HepG2 (cell line): Measurements from ENCODE around the gene GPC3. TPM values are rescaled to one million over a fixed set of nuclear protein-coding genes. Genes with fewer than 3 reads are reported as not detected.
A peak's percentile ranks its signal among the peaks of the same experiment; 100 is the strongest.

ENCODE experiments used
- ATAC-seq: fragments of 200-7000 bp; cut with Tn5 transposase; 3 replicates; pipeline ENCODE4 v1.9.1; 2020; ENCODE audit warnings: mild to moderate bottlenecking, moderate library complexity
- BruUV-seq: library from RNA; stranded (reverse); fragments of 400-500 nt; replicated peaks from 2 replicates; lab custom pipeline; 2021; lab: Mats Ljungman, UMichigan
- CTCF ChIA-PET: fragments of 300-600 bp; formaldehyde crosslinking; extraction: SDS; loops from one replicate; lab custom pipeline; 2021; ENCODE audit warnings: low total read pairs, inconsistent platforms, low intra/inter-chr PET ratio; lab: Yijun Ruan, JAX
- POLR2A ChIA-PET: fragments of 350-600 bp; sonication (Branson Sonifier 250); formaldehyde crosslinking; loops from one replicate; lab custom pipeline; 2020; ENCODE audit warnings: antibody characterized with exemption, inconsistent platforms; lab: Yijun Ruan, JAX
- DNase-seq: peaks from one replicate; pipeline ENCODE4 v3.0.0-alpha.2; 2015; ENCODE audit warnings: low spot score
- FAIRE-seq: peaks from 3 replicates; lab custom pipeline; 2011; peaks lifted over from hg19 to GRCh38; lab: Jason Lieb, UNC
- H2AFZ ChIP-seq: one replicate; pipeline ENCODE4 v1.6.1; 2011; ENCODE audit warnings: low read length, inconsistent platforms
- H3K27ac ChIP-seq: fragments of 300-600 bp; 3 replicates; pipeline ENCODE4 v1.8.0; 2011; ENCODE audit warnings: mixed run types, mild to moderate bottlenecking, mixed read lengths, low read length, inconsistent platforms; ENCODE audit not compliant: insufficient read depth; ENCODE audit errors: extremely low read length
- H3K27me3 ChIP-seq, 2 experiments: fragments of 200-600 bp in 1 of 2; 2 replicates in 1 of 2; 3 replicates in 1 of 2; pipeline versions ENCODE4 v1.6.0 to v1.8.0; 2011; ENCODE audit warnings: low read length in 2 of 2, mild to moderate bottlenecking in 2 of 2, moderate library complexity in 2 of 2, inconsistent platforms in 1 of 2; ENCODE audit not compliant: insufficient read depth in 2 of 2, control insufficient read depth in 1 of 2
- H3K36me3 ChIP-seq, 2 experiments: fragments of 200-600 bp in 1 of 2; replicated peaks in 1 of 2; 2 replicates in 1 of 2; 3 replicates in 1 of 2; pipeline versions ENCODE4 v1.5.1 to v1.8.0; 2011; ENCODE audit warnings: low read length in 2 of 2, inconsistent platforms in 1 of 2; ENCODE audit not compliant: insufficient read depth in 2 of 2, control insufficient read depth in 1 of 2
- H3K4me1 ChIP-seq: 2 replicates; pipeline ENCODE4 v1.5.1; 2012; ENCODE audit warnings: low read length, inconsistent platforms; ENCODE audit not compliant: insufficient read depth
- H3K4me2 ChIP-seq: 2 replicates; pipeline ENCODE4 v1.6.0; 2011; ENCODE audit warnings: low read depth, low read length, inconsistent platforms
- H3K4me3 ChIP-seq, 3 experiments: fragments of 200-600 bp in 1 of 3; sonication (generic), shearing (Covaris generic) in 1 of 3; replicated peaks in 1 of 3; 2 replicates each; pipeline ENCODE4 v1.5.1; 2011 to 2016; ENCODE audit warnings: low read length in 3 of 3, inconsistent platforms in 2 of 3, low read depth in 2 of 3, mild to moderate bottlenecking in 2 of 3, control low read depth in 1 of 3, mixed read lengths in 1 of 3; ENCODE audit not compliant: insufficient read depth in 1 of 3
- H3K79me2 ChIP-seq: one replicate; pipeline ENCODE4 v1.6.1; 2011; ENCODE audit warnings: low read length, inconsistent platforms; ENCODE audit not compliant: insufficient read depth
- H3K9ac ChIP-seq: 2 replicates; pipeline ENCODE4 v1.6.0; 2011; ENCODE audit warnings: mild to moderate bottlenecking, low read depth, low read length, inconsistent platforms; ENCODE audit not compliant: insufficient read depth
- H3K9me3 ChIP-seq: 2 replicates; pipeline ENCODE4 v1.5.1; 2012; ENCODE audit warnings: mild to moderate bottlenecking, low read length
- H4K20me1 ChIP-seq: 2 replicates; pipeline ENCODE4 v1.6.0; 2011; ENCODE audit warnings: inconsistent platforms, mild to moderate bottlenecking, low read length, moderate library complexity; ENCODE audit not compliant: insufficient read depth
- HNRNPLL ChIP-seq: fragments of 200-400 bp; formaldehyde crosslinking; IDR thresholded peaks from 2 replicates; pipeline ENCODE4 v1.6.1; 2017; ENCODE audit warnings: mild to moderate bottlenecking, low read depth, low read length; ENCODE audit not compliant: poor library complexity, severe bottlenecking
- MAFF ChIP-seq: IDR thresholded peaks from 2 replicates; pipeline ENCODE4 v1.6.1; 2011; ENCODE audit warnings: low read depth, low read length, improper control_type of control experiment
- MAFK ChIP-seq, 2 experiments: IDR thresholded peaks in 1 of 2; conservative IDR thresholded peaks in 1 of 2; 2 replicates each; pipeline ENCODE4 v1.6.1; 2011; ENCODE audit warnings: improper control_type of control experiment in 2 of 2, low read length in 2 of 2
- MEF2D ChIP-seq: sonication (generic); formaldehyde crosslinking; IDR thresholded peaks from 2 replicates; pipeline ENCODE4 v1.5.1; 2020; ENCODE audit warnings: mild to moderate bottlenecking, missing genetic modification reagents
- RBM22 ChIP-seq: fragments of 200-400 bp; formaldehyde crosslinking; optimal IDR thresholded peaks from 2 replicates; pipeline ENCODE3; 2017; ENCODE audit warnings: mild to moderate bottlenecking, low read length, moderate library complexity
- WGBS: methylation state at CpG from one replicate; pipeline ENCODE4 v1.1.6; 2017; ENCODE audit warnings: low lambda C conversion rate; 5-methylcytosine and 5-hydroxymethylcytosine counted together
- in situ Hi-C: cut with HindIII; loops from 2 replicates; pipeline ENCODE4 v1.10.0; 2017; ENCODE audit warnings: low pct_unique_long_range_greater_than_20kb; ENCODE audit not compliant: extremely low pct_ligation_motif_present
- intact Hi-C: fragments of 100-400 bp; cut with micrococcal nuclease; formaldehyde crosslinking; loops from one replicate; pipeline ENCODE4 v1.10.0; 2022; ENCODE audit not compliant: unreplicated experiment
- polyA plus RNA-seq, 8 experiments: library from polyadenylated mRNA; depleted of rRNA in 3 of 8; stranded (reverse) in 7 of 8; unstranded in 1 of 8; fragments of >200 nt; fragmentation: Illumina TruSeq in 4 of 8; extraction: Trizol in 4 of 8; gene quantifications; 2 replicates each; pipeline versions ENCODE4 v1.2.1 to v1.2.3, GENCODE V29; 2011 to 2016; ENCODE audit warnings: low read depth in 4 of 8, missing spikeins in 1 of 8, mixed read lengths in 1 of 8; ENCODE audit not compliant: insufficient read depth in 1 of 8
- total RNA-seq, 5 experiments: library from RNA; depleted of rRNA; stranded (reverse); fragments of >200 nt; fragmentation: Illumina TruSeq; extraction: Trizol; gene quantifications; 2 replicates each; pipeline ENCODE4 v1.2.3, GENCODE V29; 2016; ENCODE audit warnings: low read depth in 1 of 5

Gene GPC3
- total and polyA plus RNA-seq, 2 of the 13 experiments (the other 11 are each of a cell fraction or from before 2014, with no cell fraction given), result 1,799 to 3,263 TPM

GRCh38 chrX:133653358-133653757, 332.0 kb downstream of the GPC3 start:
- DNase-seq, result no peak
- Histone ChIP-seq H3K9me3 (no peaks in the 10 kb centered on the region), H3K36me3 (peaks cover 5 to 50% of the 10 kb centered on the region in 2 experiments), H3K4me3 (no peak overlapping the region), H3K79me2 (peaks cover 2% of the 10 kb centered on the region), H2AFZ (no peak overlapping the region), H3K9ac (no peak overlapping the region), H3K27ac (no peak overlapping the region), H3K4me1 (no peaks in the 10 kb centered on the region), H4K20me1 (peaks cover 33% of the 10 kb centered on the region), H3K4me2 (no peak overlapping the region), H3K27me3 (no peaks in the 10 kb centered on the region)
- in situ Hi-C loops (no loop called here), intact Hi-C loops (no loop called here)
- WGBS, result 100% methylated on average over 2 of the region's 2 CpGs
- ChIA-PET POLR2A (no interaction called here), CTCF (no interaction called here)
- TF ChIP-seq RBM22, result peak; percentile 65
- TF ChIP-seq HNRNPLL, result no peak
- FAIRE-seq, result no peak
- ATAC-seq, result no peak; the same call in 2 of the 3 replicates
- BruUV-seq, result no TSS peak

GRCh38 chrX:133652185-133652584, 333.2 kb downstream of the GPC3 start:
- CTCF ChIA-PET, result no interaction called here
- H3K4me2 ChIP-seq, result no peak overlapping the region
- POLR2A ChIA-PET, result no interaction called here

More at GRCh38 chrX:133652185-133652584, 333.2 kb downstream of the GPC3 start:
- no peak overlapping the region for H3K4me3 ChIP-seq
- H3K27ac ChIP-seq, result no peak overlapping the region
- no peaks in the 10 kb centered on the region for H3K9me3 ChIP-seq
- H3K4me1 ChIP-seq, result no peaks in the 10 kb centered on the region
- 100% methylated on average over 1 of the region's 1 CpG for WGBS
- BruUV-seq, result no TSS peak
- H3K27me3 ChIP-seq, result no peaks in the 10 kb centered on the region
- TF ChIP-seq MAFF (peak; percentile 87), MEF2D (no peak), MAFK (conservative IDR thresholded peaks at IDR 0.05 in 1 of 2, IDR thresholded peaks at IDR 0.05 in 1 of 2; ENCODE audit: low read length in 2 of 2) (peak; percentile 84 to 93)
- peaks cover 29% of the 10 kb centered on the region for H4K20me1 ChIP-seq
- H3K9ac ChIP-seq, result no peak overlapping the region
- DNase-seq (no peak), FAIRE-seq (no peak), ATAC-seq (no peak)
- in situ Hi-C loops, result no loop called here
- no peak overlapping the region for H2AFZ ChIP-seq
- intact Hi-C loops, result no loop called here
- peaks cover 6 to 51% of the 10 kb centered on the region in 2 experiments for H3K36me3 ChIP-seq
- peaks cover 2% of the 10 kb centered on the region for H3K79me2 ChIP-seq
